NCI-H446 treated with DMSO at 0.1 percent for 48 hours (cell line): ENCODE measurements around the gene SMKR1.
"Not testable (repeated sequence)": the region's sequence is repeated elsewhere in the genome, so short reads cannot be mapped to it uniquely, and the experiment has no call there.

Experiments
- DNase-seq: peaks from one replicate; lab custom pipeline; 2025; lab: John Stamatoyannopoulos, UW

Gene SMKR1

DNA sequence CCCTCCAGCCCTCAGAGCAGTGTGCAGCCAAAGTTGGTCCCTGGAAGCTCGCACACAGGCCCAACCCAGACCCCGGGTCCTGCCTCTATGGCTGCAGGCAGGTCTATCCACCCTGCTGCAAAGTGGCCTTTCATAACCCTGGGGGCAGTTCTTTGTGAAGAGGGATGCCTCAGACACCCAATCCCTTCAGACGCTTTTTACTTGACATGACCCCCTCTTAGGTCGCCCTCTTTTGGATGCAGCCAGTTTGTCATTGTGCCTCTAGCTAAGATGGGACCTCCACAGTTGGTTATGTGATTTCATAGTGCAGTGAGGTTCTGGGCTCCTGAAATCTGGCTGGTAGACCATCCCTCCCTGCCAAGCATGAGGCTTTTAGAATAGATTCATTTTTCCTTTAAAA lies 27.3 kb downstream of the SMKR1 start:
- DNase-seq: no peak

- no peak for DNase-seq
Measured at GRCh38 chr7:129530795-129531391, 28.6 kb downstream of the SMKR1 start.

DNA sequence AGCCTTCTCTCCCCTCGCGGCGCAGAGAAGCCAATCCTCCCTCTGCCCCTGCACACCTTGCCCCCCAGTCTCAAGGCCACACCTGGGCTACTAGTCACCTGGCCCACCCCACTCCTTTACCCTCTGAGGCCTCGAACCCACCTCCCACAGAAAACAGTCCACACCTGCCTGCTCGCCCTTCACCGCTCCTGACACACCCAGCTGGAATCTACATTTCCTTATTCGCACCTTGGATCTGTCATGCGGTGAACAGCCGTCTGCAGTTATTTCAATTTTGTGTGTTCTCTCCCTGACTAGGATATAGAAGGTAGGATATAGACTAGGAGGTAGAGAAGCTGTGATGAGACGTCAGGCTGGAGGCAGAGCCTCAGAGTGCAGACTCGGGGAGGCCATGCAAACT lies 29.4 kb downstream of the SMKR1 start:
- DNase-seq: no peak

DNA sequence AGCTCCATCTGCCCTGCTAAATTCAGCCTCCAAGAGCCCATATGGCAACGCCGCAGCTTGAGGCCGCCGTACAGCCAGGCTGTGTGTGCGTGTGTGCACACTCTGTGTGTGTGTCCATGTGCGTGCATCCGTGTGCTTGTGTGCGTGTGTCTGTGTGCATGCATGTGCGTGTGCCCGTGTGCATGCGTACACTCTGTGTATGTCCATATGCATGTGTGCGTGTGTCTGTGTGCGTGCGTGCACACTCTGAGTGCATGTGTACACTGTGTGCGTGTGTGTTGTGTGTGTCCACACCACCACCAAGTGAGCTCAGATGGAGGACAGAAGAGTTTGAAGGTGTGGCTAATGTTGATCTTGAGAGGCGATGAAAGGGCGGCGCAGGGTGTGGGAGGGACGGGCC lies 30.0 kb downstream of the SMKR1 start:
- no peak for DNase-seq

GRCh38 chr7:129534558-129535274 lies 32.4 kb downstream of the SMKR1 start:
- DNase-seq: not testable (repeated sequence)

DNA sequence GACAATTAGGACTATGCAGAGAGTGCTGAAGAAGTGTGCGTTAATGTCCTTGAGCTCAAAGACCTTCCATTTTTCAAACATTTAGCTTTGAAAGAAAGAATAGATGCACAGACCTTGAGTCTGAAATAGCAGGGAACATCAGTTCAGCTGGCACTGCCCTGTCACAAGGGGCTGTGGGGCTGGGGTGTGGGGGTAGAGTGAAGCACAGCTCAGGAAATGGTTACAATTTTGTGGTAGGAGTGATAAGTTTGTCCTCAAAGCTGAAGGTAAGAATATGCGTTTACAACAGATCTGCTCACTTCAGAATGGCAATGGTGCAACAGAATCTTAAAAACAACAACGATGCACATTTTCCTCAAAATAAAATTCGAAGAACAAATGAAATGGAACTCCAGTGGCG lies 33.6 kb downstream of the SMKR1 start:
- DNase-seq: no peak

- no peak for DNase-seq
Measured at GRCh38 chr7:129536323-129536722, 34.0 kb downstream of the SMKR1 start.

- DNase-seq: no peak
Measured at GRCh38 chr7:129538790-129539189, 36.5 kb downstream of the SMKR1 start.

- no peak for DNase-seq
Measured at GRCh38 chr7:129540340-129540739, 38.0 kb downstream of the SMKR1 start.

GRCh38 chr7:129544700-129545099 lies 42.4 kb downstream of the SMKR1 start:
- DNase-seq: no peak

DNA sequence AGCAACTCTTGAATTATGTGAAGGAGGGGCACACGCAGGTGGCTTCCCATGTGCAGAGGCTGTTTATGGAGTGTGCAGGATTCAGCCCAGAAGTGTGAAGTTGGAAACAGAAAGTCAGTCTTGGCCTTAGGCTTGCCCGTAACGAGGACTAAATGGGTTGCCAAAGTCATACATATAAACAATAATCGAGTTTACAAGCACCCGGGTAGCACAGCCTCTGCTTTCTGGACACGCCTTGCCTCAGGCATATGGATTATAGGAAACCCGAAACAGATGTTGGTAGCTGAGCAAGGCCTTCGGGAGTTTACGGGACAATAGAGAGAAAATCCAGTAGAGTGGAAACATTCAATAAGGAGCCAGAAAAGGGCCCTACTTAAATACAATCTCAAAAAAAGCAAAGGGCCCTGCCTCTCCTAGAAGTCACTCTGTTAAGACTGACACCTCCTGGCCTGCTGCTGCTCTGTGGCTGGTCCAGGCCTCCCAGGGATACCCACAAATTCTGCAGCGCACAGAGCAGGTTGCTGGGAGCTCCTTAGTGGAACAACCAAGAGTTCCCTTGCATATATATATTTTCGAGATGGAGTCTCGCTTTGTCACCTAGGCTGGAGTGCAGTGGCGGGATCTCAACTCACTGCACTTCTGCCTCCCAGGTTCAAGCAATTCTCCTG lies 48.5 kb downstream of the SMKR1 start:
- DNase-seq: no peak

GRCh38 chr7:129553899-129554461 lies 51.6 kb downstream of the SMKR1 start:
- no peak for DNase-seq

GRCh38 chr7:129556607-129557133 lies 54.3 kb downstream of the SMKR1 start:
- no peak for DNase-seq

DNA sequence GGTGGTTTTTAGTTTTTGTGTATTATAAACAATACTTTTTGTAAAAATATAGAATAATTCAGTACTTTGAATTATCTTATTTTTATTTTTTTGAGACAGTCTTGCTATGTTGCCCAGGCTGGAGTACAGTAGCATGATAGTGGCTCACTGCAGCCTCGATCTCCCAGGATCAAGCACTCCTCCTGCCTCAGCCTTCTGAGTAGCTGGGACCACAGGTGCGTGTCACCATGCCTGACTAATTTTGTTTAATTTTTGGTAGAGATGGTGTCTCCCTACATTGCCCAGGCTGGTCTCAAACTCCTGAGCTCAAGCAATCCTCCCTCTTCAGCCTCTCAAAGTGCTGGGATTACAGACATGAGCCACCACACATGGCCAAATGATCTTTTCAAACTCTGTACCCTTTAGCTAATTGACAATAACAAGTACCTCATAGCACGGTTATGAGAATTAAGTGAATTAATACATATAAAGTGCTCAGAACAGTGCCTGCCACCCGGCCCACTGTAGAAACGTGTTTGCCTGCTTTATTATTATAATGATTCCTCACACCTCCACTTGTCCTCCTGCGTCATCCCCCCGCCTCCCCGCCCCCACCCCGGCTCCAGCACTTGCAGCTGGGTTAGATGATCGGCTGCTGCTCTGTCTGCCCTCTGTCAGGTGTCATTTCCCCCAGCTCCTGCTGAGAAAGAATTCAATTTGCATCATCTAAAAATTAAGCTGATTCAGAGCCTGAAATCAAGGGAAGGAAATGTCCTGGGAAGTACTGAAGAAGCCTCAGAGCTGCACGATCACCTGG lies 55.6 kb downstream of the SMKR1 start:
- DNase-seq: no peak

DNA sequence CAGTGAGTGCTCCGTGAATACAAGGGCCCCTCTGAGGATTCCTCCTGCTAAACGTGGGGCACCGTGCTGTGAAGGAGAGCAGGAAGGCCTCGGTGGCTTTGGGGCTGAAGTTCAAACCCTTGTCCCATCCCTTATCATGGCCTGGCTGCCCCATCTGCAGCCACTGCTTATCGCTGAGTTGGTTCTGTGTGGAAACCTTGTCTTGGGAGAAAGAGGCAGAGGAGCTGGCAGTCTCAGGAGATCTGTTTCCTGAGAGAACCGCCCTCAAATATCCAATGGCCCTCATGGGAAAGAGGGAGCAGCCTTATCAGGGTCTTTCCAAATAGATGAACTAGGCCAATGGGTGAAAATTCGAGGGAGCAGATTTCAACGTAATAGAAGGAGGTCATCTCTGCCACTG lies 57.2 kb downstream of the SMKR1 start:
- no peak for DNase-seq

DNA sequence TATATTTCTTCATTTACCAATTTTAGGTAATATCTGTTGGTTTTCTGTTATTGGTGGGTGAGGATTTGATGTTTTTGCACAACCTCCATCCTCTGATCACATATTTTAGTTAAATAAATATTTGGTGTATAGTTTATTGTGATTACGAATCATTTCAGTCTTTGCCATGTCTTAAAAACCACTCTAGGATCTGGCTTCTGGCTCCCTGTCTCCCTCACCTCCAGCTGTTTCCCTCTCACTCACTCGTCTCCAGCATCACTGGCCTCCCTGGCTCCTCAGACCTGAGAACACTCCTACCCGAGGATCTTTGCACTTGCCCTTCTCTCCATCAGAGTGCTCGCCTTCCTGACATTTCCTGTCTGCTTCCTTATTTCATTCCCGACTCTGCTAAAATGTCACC lies 58.5 kb downstream of the SMKR1 start:
- no peak for DNase-seq

- DNase-seq: no peak
Measured at GRCh38 chr7:129561677-129562359, 59.5 kb downstream of the SMKR1 start.
